Tibial nerve (tissue), 4 donors: ENCODE measurements around the gene TMC7. TPM values are rescaled to one million over a fixed set of nuclear protein-coding genes. Genes with fewer than 3 reads are reported as not detected.

Experiments
- DNase-seq, 2 donors: peaks; one replicate each; pipeline ENCODE4 v3.0.0-alpha.2; 2019; ENCODE audit warnings: low spot score in 2 of 2
- H3K27ac ChIP-seq, 4 donors: fragments of 200-600 bp; sonication (generic) in 3 of 4; one replicate each; pipeline ENCODE4 v1.5.1; 2017 to 2019; ENCODE audit warnings: mild to moderate bottlenecking in 1 of 4
- H3K27me3 ChIP-seq, 2 donors: fragments of 200-600 bp; sonication (generic) in 1 of 2; one replicate each; pipeline versions ENCODE4 v1.5.1 to v1.6.0; 2017 to 2019
- H3K36me3 ChIP-seq, 3 donors: fragments of 200-600 bp; sonication (generic); one replicate each; pipeline ENCODE4 v1.5.1; 2018 to 2019
- H3K4me1 ChIP-seq, 4 donors: fragments of 200-600 bp; sonication (generic) in 3 of 4; one replicate each; pipeline ENCODE4 v1.5.1; 2017 to 2019
- H3K4me3 ChIP-seq, 4 donors: fragments of 200-600 bp; sonication (generic) in 3 of 4; one replicate each; pipeline ENCODE4 v1.5.1; 2017 to 2019; ENCODE audit warnings: mild to moderate bottlenecking in 1 of 4, moderate library complexity in 1 of 4
- H3K9me3 ChIP-seq, 4 donors: fragments of 200-600 bp; sonication (generic) in 3 of 4; one replicate each; pipeline ENCODE4 v1.5.1; 2017 to 2019
- EP300 ChIP-seq, 2 donors: sonication (generic); formaldehyde crosslinking; IDR thresholded peaks; one replicate each; pipeline ENCODE4 v1.6.1; 2017; ENCODE audit warnings: antibody characterized with exemption in 2 of 2, mild to moderate bottlenecking in 1 of 2
- POLR2A ChIP-seq, 2 donors: fragments of 450-650 bp; IDR thresholded peaks; one replicate each; pipeline ENCODE4 v1.6.1; 2017; ENCODE audit warnings: antibody characterized with exemption in 2 of 2, mild to moderate bottlenecking in 2 of 2, moderate library complexity in 2 of 2
- WGBS, 2 donors: methylation state at CpG; one replicate each; pipeline ENCODE4 v1.1.5; 2018; 5-methylcytosine and 5-hydroxymethylcytosine counted together
- total RNA-seq, 4 donors: library from RNA; depleted of rRNA; stranded (reverse); fragments of >200 nt; gene quantifications; one replicate each; pipeline ENCODE4 v1.1.0, GENCODE V29; 2016
- TF ChIP-seq, protein P1 (sequence below), 5 experiments: fragments of 200-600 bp in 3 of 5; fragments of 450-650 bp in 2 of 5; sonication (generic) in 3 of 5; IDR thresholded peaks; one replicate each; pipeline ENCODE4 v1.5.1; 2016 to 2019; ENCODE audit warnings: antibody characterized with exemption in 5 of 5, mild to moderate bottlenecking in 3 of 5, moderate library complexity in 2 of 5

The TMC7 gene
- total RNA-seq, 4 donors from 2014 or later = 3.3 to 8.1 (median 4.5) TPM

DNA sequence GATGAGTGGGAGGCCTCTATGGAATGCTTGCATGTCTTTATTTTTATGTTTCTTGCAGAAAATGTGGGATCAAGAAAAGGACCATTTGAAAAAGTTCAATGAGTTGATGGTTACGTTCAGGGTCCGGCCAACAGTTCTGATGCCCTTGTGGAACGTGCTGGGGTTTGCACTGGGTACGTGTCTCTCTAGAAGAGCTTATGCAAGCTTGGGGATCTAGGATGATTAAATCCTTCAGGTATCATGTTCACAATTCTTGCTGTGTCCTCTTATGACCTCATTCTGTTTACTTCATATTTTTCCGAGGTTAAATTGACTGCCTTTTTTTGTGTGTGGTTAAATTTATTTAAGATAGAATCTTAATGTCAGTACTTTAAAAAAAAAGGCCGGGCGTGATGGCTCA lies 90.1 kb downstream of the TMC7 start:
- Histone ChIP-seq H3K36me3 (peaks cover 0 to 77% (median 2%) of the 10 kb centered on the region in 3 donors), H3K27me3 (no peaks in the 10 kb centered on the region), H3K4me3 (no peak overlapping the region), H3K27ac (no peak overlapping the region), H3K4me1 (peaks cover 0 to 17% (median 6%) of the 10 kb centered on the region in 4 donors), H3K9me3 (no peaks in the 10 kb centered on the region)
- 63 to 74% methylated on average over 7 of the region's 7 CpGs for WGBS, 2 donors
- TF ChIP-seq EP300 (IDR thresholded peaks at IDR 0.05) (no peak), POLR2A (IDR thresholded peaks at IDR 0.05) (no peak)
- TF ChIP-seq, protein P1, sequence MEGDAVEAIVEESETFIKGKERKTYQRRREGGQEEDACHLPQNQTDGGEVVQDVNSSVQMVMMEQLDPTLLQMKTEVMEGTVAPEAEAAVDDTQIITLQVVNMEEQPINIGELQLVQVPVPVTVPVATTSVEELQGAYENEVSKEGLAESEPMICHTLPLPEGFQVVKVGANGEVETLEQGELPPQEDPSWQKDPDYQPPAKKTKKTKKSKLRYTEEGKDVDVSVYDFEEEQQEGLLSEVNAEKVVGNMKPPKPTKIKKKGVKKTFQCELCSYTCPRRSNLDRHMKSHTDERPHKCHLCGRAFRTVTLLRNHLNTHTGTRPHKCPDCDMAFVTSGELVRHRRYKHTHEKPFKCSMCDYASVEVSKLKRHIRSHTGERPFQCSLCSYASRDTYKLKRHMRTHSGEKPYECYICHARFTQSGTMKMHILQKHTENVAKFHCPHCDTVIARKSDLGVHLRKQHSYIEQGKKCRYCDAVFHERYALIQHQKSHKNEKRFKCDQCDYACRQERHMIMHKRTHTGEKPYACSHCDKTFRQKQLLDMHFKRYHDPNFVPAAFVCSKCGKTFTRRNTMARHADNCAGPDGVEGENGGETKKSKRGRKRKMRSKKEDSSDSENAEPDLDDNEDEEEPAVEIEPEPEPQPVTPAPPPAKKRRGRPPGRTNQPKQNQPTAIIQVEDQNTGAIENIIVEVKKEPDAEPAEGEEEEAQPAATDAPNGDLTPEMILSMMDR (IDR thresholded peaks at IDR 0.05) = no peak
- no peak for DNase-seq

DNA sequence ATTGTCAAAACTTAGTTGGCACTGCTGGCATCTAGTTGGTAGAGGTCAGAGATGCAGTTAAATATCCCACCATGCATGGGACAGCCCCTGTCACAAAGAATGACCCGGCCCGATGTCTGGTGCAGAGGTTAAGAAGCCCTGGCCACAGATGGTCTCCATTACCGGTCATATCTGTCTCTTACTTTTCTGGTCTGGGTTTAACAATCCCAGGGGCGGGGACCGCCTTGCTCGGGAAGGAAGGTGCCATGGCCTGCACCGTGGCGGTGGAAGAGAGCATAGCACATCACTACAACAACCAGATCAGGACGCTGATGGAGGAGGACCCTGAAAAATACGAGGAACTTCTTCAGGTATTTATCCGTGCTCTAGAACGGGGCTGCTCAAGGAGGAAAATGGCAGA lies 91.8 kb downstream of the TMC7 start:
- Histone ChIP-seq H3K4me1 (peaks cover 0 to 5% (median 0%) of the 10 kb centered on the region in 4 donors), H3K9me3 (no peaks in the 10 kb centered on the region), H3K36me3 (peaks cover 0 to 86% (median 2%) of the 10 kb centered on the region in 3 donors), H3K4me3 (no peak overlapping the region), H3K27me3 (no peaks in the 10 kb centered on the region), H3K27ac (no peak overlapping the region)
- no peak for DNase-seq
- TF ChIP-seq EP300 (IDR thresholded peaks at IDR 0.05) (no peak), POLR2A (IDR thresholded peaks at IDR 0.05) (no peak)
- TF ChIP-seq, protein P1 (IDR thresholded peaks at IDR 0.05) = no peak
- WGBS, 2 donors = 93 to 96% methylated on average over 12 of the region's 12 CpGs

DNA sequence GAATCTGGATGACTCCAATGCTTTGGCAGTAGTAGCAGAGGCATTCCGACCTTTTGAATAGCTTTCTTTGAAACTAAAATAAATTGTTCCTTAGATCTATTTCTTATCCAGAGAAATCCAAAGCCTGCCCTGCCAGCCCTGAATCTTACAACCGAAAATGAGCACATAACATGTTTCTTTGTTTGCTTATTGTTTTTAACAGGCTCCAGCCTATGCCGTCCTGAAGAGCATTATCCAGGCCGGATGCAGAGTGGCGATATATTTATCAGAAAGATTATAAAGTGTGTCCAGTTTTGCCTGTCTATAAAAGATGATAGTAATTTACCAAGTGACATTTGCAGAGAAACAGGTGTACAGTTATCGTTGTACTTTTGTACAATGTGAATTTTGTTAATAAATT lies 94.1 kb downstream of the TMC7 start:
- Histone ChIP-seq H3K4me1 (no peaks in the 10 kb centered on the region), H3K4me3 (no peak overlapping the region), H3K36me3 (peaks cover 0 to 84% (median 2%) of the 10 kb centered on the region in 3 donors), H3K27ac (no peak overlapping the region), H3K9me3 (no peaks in the 10 kb centered on the region), H3K27me3 (no peaks in the 10 kb centered on the region)
- no peak for DNase-seq
- TF ChIP-seq, protein P1 (IDR thresholded peaks at IDR 0.05) = no peak
- TF ChIP-seq EP300 (IDR thresholded peaks at IDR 0.05) (no peak), POLR2A (IDR thresholded peaks at IDR 0.05) (no peak)
- WGBS, 2 donors = 83 to 84% methylated on average over 6 of the region's 6 CpGs

DNA sequence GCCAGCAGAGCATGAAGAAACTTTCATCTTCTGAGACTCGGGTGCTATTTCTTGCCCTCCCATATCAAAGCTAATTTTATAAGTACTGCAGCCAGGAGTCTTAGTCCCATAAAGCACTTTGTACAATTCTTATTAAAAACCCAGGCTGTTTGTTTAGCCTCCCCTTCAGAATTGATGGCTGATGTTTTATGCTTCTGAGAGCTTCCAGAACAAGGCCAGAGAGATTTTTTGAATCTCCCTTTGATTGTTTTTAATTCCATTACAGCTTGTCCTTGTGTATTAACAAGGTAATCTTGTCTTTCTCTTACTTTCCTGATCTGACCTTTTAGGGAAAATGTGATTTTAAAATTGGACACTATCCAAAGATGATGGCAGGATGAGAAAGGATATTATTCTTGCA lies 99.9 kb downstream of the TMC7 start:
- Histone ChIP-seq H3K9me3 (no peaks in the 10 kb centered on the region), H3K36me3 (peaks cover 0 to 26% (median 0%) of the 10 kb centered on the region in 3 donors), H3K27ac (no peak overlapping the region), H3K4me1 (peaks cover 0 to 12% (median 7%) of the 10 kb centered on the region in 4 donors), H3K27me3 (no peaks in the 10 kb centered on the region), H3K4me3 (no peak overlapping the region)
- DNase-seq = no peak
- 73 to 85% methylated on average over 1 of the region's 1 CpG for WGBS, 2 donors
- TF ChIP-seq, protein P1 (IDR thresholded peaks at IDR 0.05) = no peak
- TF ChIP-seq EP300 (IDR thresholded peaks at IDR 0.05) = no peak
- no peak for TF ChIP-seq POLR2A (IDR thresholded peaks at IDR 0.05)

DNA sequence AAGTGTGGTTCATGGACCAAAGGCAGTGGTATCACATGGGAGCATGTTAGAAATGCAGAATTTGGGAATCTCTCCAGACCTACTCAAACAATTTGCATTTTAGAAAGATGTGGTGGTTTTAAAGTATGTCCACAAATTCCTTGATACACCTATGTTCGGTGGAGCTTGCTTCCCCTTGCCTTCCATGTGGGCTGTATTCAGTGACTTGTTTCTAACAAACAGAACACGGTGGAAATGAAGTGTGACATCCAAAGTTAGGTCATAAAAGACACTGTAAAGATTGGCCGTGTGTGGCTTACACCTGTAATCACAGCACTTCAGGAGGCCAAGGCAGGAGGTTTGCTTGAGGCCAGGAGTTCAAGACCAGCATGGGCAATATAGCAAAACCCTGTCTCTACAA lies 100.4 kb downstream of the TMC7 start:
- Histone ChIP-seq H3K36me3 (peaks cover 0 to 22% (median 0%) of the 10 kb centered on the region in 3 donors), H3K9me3 (no peaks in the 10 kb centered on the region), H3K4me1 (peaks cover 0 to 12% (median 7%) of the 10 kb centered on the region in 4 donors), H3K27me3 (no peaks in the 10 kb centered on the region), H3K27ac (no peak overlapping the region), H3K4me3 (no peak overlapping the region)
- no peak for DNase-seq
- TF ChIP-seq, protein P1 (IDR thresholded peaks at IDR 0.05) = no peak
- TF ChIP-seq POLR2A (IDR thresholded peaks at IDR 0.05) (no peak), EP300 (IDR thresholded peaks at IDR 0.05) (no peak)
- 72 to 78% methylated on average over 3 of the region's 3 CpGs for WGBS, 2 donors
